ENCODE results near the gene NTN1.
A peak's percentile ranks its signal among the peaks of the same experiment; 100 is the strongest.

Gene NTN1

GRCh38 chr17:9116311-9116835 lies 95.1 kb downstream of the NTN1 start:
- TF ChIP-seq Cebpa-rat (IDR thresholded peaks at IDR 0.05) = no peak
- H3K4me1 ChIP-seq = peaks cover 8 to 33% (median 20%) of the 10 kb centered on the region in 10 experiments
- no peak overlapping the region; a peak in 1 of 22 replicates for H3K9ac ChIP-seq
- no peak overlapping the region for H3K4me3 ChIP-seq
- H3K27me3 ChIP-seq = peaks cover 0 to 19% (median 3%) of the 10 kb centered on the region in 11 experiments; a peak in 8 of 22 replicates
- no peaks in the 10 kb centered on the region for H3K36me3 ChIP-seq
- no peaks in the 10 kb centered on the region; a peak in 1 of 22 replicates for H4K20me1 ChIP-seq
- H3K4me2 ChIP-seq = peak overlapping the region in 7 of 11 experiments; percentile 15 to 92 (median 84); a peak in 12 of 22 replicates
- no peak overlapping the region for H3K27ac ChIP-seq
- H3K9me3 ChIP-seq (replicated peaks in 1 of 11) = peaks cover 5 to 7% (median 6%) of the 10 kb centered on the region in 11 experiments; a peak in 17 of 22 replicates

- TF ChIP-seq Cebpa-rat (IDR thresholded peaks at IDR 0.05) = no peak
- no peak overlapping the region for H3K27ac ChIP-seq
- no peak overlapping the region for H3K9ac ChIP-seq
- H3K36me3 ChIP-seq = no peaks in the 10 kb centered on the region
- peak overlapping the region in 6 of 11 experiments; percentile 41 to 92 (median 83); a peak in 8 of 22 replicates for H3K4me2 ChIP-seq
- peaks cover 0 to 19% (median 3%) of the 10 kb centered on the region in 11 experiments; a peak in 8 of 22 replicates for H3K27me3 ChIP-seq
- no peaks in the 10 kb centered on the region; a peak in 1 of 22 replicates for H4K20me1 ChIP-seq
- H3K9me3 ChIP-seq (replicated peaks in 1 of 11) = peaks cover 5 to 7% (median 6%) of the 10 kb centered on the region in 11 experiments; a peak in 17 of 22 replicates
- no peak overlapping the region for H3K4me3 ChIP-seq
- H3K4me1 ChIP-seq = peaks cover 8 to 33% (median 20%) of the 10 kb centered on the region in 10 experiments
Observed at GRCh38 chr17:9116861-9117568, 95.7 kb downstream of the NTN1 start.

GRCh38 chr17:9120471-9120870 lies 99.2 kb downstream of the NTN1 start:
- no peak for TF ChIP-seq Cebpa-rat (IDR thresholded peaks at IDR 0.05)
- no peaks in the 10 kb centered on the region for H3K36me3 ChIP-seq
- H4K20me1 ChIP-seq = no peaks in the 10 kb centered on the region; a peak in 1 of 22 replicates
- H3K4me3 ChIP-seq = no peak overlapping the region
- H3K27ac ChIP-seq = no peak overlapping the region
- peaks cover 5 to 7% (median 6%) of the 10 kb centered on the region in 11 experiments; a peak in 17 of 22 replicates for H3K9me3 ChIP-seq (replicated peaks in 1 of 11)
- peaks cover 0 to 22% (median 8%) of the 10 kb centered on the region in 10 experiments; a peak in 15 of 20 replicates for H3K4me1 ChIP-seq
- H3K27me3 ChIP-seq = peaks cover 0 to 12% (median 0%) of the 10 kb centered on the region in 11 experiments; a peak in 4 of 22 replicates
- no peak overlapping the region for H3K4me2 ChIP-seq
- no peak overlapping the region for H3K9ac ChIP-seq

DNA sequence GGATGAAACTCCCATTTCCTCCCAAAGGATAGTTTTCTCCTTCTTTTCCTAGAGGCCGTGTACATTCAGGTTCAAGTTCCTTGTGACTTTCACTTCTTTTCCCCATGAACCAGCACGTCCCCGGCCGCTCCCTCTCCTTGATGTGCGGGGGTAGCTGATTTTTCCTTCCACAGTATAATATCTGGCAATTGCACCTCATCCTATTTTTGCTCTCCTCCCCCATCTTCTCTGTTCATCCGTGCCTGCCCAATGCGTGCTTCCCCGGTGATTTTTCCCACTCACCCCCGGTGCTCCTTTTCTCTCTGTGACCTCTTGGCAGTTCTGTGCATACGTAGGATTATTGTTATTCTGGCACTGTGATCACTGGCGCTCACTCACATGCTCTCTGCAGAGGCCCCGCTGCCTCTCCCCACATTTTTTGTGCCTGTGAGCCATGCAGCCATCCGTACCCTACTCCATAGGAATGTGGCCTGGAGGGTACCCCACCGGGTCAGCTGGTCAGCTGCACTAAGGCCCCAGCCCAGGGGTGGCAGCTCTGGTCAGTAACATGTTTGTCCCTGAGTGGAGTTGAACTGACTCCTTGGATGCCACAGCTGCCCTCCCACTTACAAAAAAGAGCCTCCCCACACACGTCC lies 100.0 kb downstream of the NTN1 start:
- no peak overlapping the region for H3K27ac ChIP-seq
- no peak overlapping the region for H3K4me2 ChIP-seq
- H4K20me1 ChIP-seq = no peaks in the 10 kb centered on the region; a peak in 1 of 22 replicates
- no peak overlapping the region for H3K4me3 ChIP-seq
- H3K36me3 ChIP-seq = no peaks in the 10 kb centered on the region
- peaks cover 5 to 7% (median 6%) of the 10 kb centered on the region in 11 experiments; a peak in 17 of 22 replicates for H3K9me3 ChIP-seq (replicated peaks in 1 of 11)
- peaks cover 0 to 16% (median 2%) of the 10 kb centered on the region in 10 experiments; a peak in 10 of 20 replicates for H3K4me1 ChIP-seq
- no peak for TF ChIP-seq Cebpa-rat (IDR thresholded peaks at IDR 0.05)
- no peak overlapping the region for H3K9ac ChIP-seq
- peaks cover 0 to 10% (median 0%) of the 10 kb centered on the region in 11 experiments; a peak in 4 of 22 replicates for H3K27me3 ChIP-seq

- Histone ChIP-seq H3K27me3 (no peaks in the 10 kb centered on the region), H3K36me3 (no peaks in the 10 kb centered on the region), H3K9me3 (replicated peaks in 1 of 11) (peaks cover 2 to 4% (median 2%) of the 10 kb centered on the region in 11 experiments; a peak in 17 of 22 replicates), H3K4me2 (no peak overlapping the region), H4K20me1 (no peaks in the 10 kb centered on the region; a peak in 1 of 22 replicates), H3K4me3 (no peak overlapping the region), H3K9ac (no peak overlapping the region), H3K4me1 (peaks cover 0 to 6% (median 0%) of the 10 kb centered on the region in 10 experiments; a peak in 1 of 20 replicates), H3K27ac (no peak overlapping the region)
- no peak for TF ChIP-seq Cebpa-rat (IDR thresholded peaks at IDR 0.05)
Observed at GRCh38 chr17:9123594-9124553, 102.6 kb downstream of the NTN1 start.

- H3K27ac ChIP-seq = no peak overlapping the region
- TF ChIP-seq Cebpa-rat (IDR thresholded peaks at IDR 0.05) = no peak
- H4K20me1 ChIP-seq = no peaks in the 10 kb centered on the region; a peak in 1 of 22 replicates
- H3K9me3 ChIP-seq (replicated peaks in 1 of 11) = no peaks in the 10 kb centered on the region
- peaks cover 0 to 4% (median 0%) of the 10 kb centered on the region in 10 experiments; a peak in 1 of 20 replicates for H3K4me1 ChIP-seq
- no peaks in the 10 kb centered on the region for H3K36me3 ChIP-seq
- no peaks in the 10 kb centered on the region for H3K27me3 ChIP-seq
- no peak overlapping the region for H3K4me3 ChIP-seq
- H3K4me2 ChIP-seq = no peak overlapping the region
- H3K9ac ChIP-seq = no peak overlapping the region
Observed at GRCh38 chr17:9124554-9124935, 103.2 kb downstream of the NTN1 start.

DNA sequence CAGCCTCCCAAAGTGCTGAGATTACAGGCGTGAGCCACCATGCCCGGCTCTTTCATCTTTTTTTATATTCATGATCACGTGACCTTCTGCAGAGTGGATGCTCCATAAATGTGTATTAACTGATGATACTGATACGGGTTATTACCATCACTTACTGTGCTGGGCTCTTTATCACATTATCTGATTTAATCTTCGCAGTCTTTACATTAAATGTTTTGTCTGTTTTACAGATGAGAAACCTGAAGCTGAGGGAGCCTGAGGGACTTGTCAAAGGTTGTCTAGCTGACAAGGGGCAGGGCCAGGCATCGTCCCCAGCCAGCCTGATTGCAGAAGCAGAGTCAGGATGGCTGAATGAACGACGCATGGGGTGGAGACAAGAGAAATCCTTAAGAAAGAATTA lies 104.4 kb downstream of the NTN1 start:
- no peaks in the 10 kb centered on the region; a peak in 1 of 22 replicates for H4K20me1 ChIP-seq
- no peaks in the 10 kb centered on the region for H3K36me3 ChIP-seq
- TF ChIP-seq Cebpa-rat (IDR thresholded peaks at IDR 0.05) = no peak
- no peaks in the 10 kb centered on the region for H3K27me3 ChIP-seq
- no peaks in the 10 kb centered on the region for H3K9me3 ChIP-seq (replicated peaks in 1 of 11)
- no peak overlapping the region for H3K4me2 ChIP-seq
- no peak overlapping the region for H3K27ac ChIP-seq
- H3K4me1 ChIP-seq = no peaks in the 10 kb centered on the region
- no peak overlapping the region for H3K4me3 ChIP-seq
- no peak overlapping the region for H3K9ac ChIP-seq

DNA sequence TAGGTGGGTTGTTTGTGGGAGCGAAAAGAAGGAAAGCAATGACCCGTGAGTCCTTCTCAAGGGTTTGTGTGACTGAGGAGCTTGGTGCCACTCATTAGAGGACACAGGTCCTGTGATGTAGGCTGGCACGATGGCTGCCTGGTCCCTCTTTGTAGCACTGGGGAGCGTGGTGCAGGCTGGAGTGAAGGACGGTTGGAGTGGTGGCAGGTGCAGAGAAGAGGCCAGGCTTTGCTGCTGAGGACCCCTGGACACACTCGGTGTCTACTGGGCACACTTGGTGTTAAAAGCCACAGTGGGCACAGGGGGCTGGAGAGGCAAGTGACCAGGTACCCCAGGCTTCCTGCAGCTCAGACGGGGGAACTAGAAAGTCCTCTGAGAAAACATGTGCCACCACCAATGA lies 106.0 kb downstream of the NTN1 start:
- H3K27me3 ChIP-seq = no peaks in the 10 kb centered on the region
- H3K36me3 ChIP-seq = no peaks in the 10 kb centered on the region
- H4K20me1 ChIP-seq = no peaks in the 10 kb centered on the region
- TF ChIP-seq Cebpa-rat (IDR thresholded peaks at IDR 0.05) = no peak
- H3K4me3 ChIP-seq = no peak overlapping the region
- no peak overlapping the region for H3K9ac ChIP-seq
- no peaks in the 10 kb centered on the region for H3K9me3 ChIP-seq (replicated peaks in 1 of 11)
- no peaks in the 10 kb centered on the region for H3K4me1 ChIP-seq
- no peak overlapping the region for H3K27ac ChIP-seq
- H3K4me2 ChIP-seq = no peak overlapping the region
